ENCODE results near the gene CSF3.

DNA sequence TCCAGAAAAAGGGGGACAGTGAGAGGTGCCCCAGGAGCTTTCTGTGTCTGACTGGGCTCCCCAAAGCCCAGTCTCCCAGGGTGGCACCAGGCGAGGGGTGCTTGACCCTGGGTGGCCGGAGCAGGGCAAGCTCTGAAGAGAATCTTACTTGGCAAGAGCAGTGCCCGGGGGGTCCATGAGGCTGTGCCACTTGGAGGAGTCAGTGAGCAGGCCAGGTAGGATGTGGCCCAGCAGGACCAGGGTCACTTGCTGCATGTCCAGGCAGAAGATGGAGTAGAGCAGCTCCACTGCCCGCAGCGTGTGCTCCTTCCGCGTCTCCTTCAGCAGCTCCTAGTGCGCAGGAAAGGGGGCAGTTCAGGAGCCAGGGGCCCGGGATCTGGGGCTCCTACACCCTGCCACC, 7.3 kb downstream of the CSF3 start:
- TF ChIP-seq HNF4A (conservative IDR thresholded peaks at IDR 0.05) (no peak), GABPA (IDR thresholded peaks at IDR 0.05 in 1 of 2, conservative IDR thresholded peaks at IDR 0.05 in 1 of 2) (no peak), TAF1 (conservative IDR thresholded peaks at IDR 0.05) (no peak), ATF3 (IDR thresholded peaks at IDR 0.05) (no peak), SP1 (IDR thresholded peaks at IDR 0.05) (no peak), JUND (IDR thresholded peaks at IDR 0.05) (no peak), REST (IDR thresholded peaks at IDR 0.05) (no peak), RXRA (IDR thresholded peaks at IDR 0.05) (no peak), RAD21 (IDR thresholded peaks at IDR 0.05) (no peak), NR2F2 (IDR thresholded peaks at IDR 0.05) (no peak)
- TF ChIP-seq, protein P1, sequence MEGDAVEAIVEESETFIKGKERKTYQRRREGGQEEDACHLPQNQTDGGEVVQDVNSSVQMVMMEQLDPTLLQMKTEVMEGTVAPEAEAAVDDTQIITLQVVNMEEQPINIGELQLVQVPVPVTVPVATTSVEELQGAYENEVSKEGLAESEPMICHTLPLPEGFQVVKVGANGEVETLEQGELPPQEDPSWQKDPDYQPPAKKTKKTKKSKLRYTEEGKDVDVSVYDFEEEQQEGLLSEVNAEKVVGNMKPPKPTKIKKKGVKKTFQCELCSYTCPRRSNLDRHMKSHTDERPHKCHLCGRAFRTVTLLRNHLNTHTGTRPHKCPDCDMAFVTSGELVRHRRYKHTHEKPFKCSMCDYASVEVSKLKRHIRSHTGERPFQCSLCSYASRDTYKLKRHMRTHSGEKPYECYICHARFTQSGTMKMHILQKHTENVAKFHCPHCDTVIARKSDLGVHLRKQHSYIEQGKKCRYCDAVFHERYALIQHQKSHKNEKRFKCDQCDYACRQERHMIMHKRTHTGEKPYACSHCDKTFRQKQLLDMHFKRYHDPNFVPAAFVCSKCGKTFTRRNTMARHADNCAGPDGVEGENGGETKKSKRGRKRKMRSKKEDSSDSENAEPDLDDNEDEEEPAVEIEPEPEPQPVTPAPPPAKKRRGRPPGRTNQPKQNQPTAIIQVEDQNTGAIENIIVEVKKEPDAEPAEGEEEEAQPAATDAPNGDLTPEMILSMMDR (IDR thresholded peaks at IDR 0.05; ENCODE audit: low read depth, low read length, missing input control), result no peak
- TF ChIP-seq, protein P2, sequence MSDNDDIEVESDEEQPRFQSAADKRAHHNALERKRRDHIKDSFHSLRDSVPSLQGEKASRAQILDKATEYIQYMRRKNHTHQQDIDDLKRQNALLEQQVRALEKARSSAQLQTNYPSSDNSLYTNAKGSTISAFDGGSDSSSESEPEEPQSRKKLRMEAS (IDR thresholded peaks at IDR 0.05), result no peak
- TF ChIP-seq, protein P3, sequence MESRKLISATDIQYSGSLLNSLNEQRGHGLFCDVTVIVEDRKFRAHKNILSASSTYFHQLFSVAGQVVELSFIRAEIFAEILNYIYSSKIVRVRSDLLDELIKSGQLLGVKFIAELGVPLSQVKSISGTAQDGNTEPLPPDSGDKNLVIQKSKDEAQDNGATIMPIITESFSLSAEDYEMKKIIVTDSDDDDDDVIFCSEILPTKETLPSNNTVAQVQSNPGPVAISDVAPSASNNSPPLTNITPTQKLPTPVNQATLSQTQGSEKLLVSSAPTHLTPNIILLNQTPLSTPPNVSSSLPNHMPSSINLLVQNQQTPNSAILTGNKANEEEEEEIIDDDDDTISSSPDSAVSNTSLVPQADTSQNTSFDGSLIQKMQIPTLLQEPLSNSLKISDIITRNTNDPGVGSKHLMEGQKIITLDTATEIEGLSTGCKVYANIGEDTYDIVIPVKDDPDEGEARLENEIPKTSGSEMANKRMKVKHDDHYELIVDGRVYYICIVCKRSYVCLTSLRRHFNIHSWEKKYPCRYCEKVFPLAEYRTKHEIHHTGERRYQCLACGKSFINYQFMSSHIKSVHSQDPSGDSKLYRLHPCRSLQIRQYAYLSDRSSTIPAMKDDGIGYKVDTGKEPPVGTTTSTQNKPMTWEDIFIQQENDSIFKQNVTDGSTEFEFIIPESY (IDR thresholded peaks at IDR 0.05), result no peak

All from liver (tissue), 3 donors.